CD4-positive, alpha-beta T cell (primary cell): Measurements from ENCODE around the gene CCDC60. TPM values are rescaled to one million over a fixed set of nuclear protein-coding genes. Genes with fewer than 3 reads are reported as not detected.

Experiments used
- ATAC-seq: fragments of 200-7000 bp; cut with Tn5 transposase; one replicate; pipeline ENCODE4 v1.10.0; 2022; ENCODE audit warnings: mild to moderate bottlenecking; ENCODE audit not compliant: poor library complexity
- CTCF ChIA-PET: fragments of 350-600 bp; sonication (Branson Sonifier 250); formaldehyde crosslinking; loops from one replicate; lab custom pipeline; 2021; ENCODE audit warnings: antibody characterized with exemption, inconsistent platforms; lab: Charles Lee
- POLR2A ChIA-PET: fragments of 350-600 bp; sonication (Branson Sonifier 250); formaldehyde crosslinking; loops from one replicate; lab custom pipeline; 2021; ENCODE audit warnings: antibody characterized with exemption, inconsistent platforms; lab: Charles Lee
- DNase-seq, 14 experiments: peaks; one replicate each; pipeline ENCODE4 v3.0.0-alpha.2; 2013 to 2020; ENCODE audit warnings: mixed read lengths in 2 of 14
- H3K27ac ChIP-seq, 2 donors: one replicate each; pipeline versions ENCODE4 v1.5.1 to v1.7.0; 2013; ENCODE audit warnings: low read length in 2 of 2, low read depth in 1 of 2, mild to moderate bottlenecking in 1 of 2
- H3K27me3 ChIP-seq, 2 experiments: 1 replicate in 1 of 2; 2 replicates in 1 of 2; pipeline versions ENCODE4 v1.6.1 to v1.7.0; 2013; ENCODE audit warnings: low read length in 2 of 2, control low read depth in 1 of 2, mild to moderate bottlenecking in 1 of 2, moderate library complexity in 1 of 2; ENCODE audit not compliant: insufficient read depth in 2 of 2, control insufficient read depth in 1 of 2
- H3K36me3 ChIP-seq: one replicate; pipeline ENCODE4 v1.6.1; 2013; ENCODE audit warnings: low read length, control low read depth; ENCODE audit not compliant: insufficient read depth
- H3K4me1 ChIP-seq: one replicate; pipeline ENCODE4 v1.6.1; 2013; ENCODE audit warnings: low read length, control low read depth; ENCODE audit not compliant: insufficient read depth
- H3K4me3 ChIP-seq: one replicate; pipeline ENCODE4 v1.5.1; 2013; ENCODE audit warnings: mild to moderate bottlenecking, low read length, moderate library complexity
- H3K9me3 ChIP-seq, 2 experiments: 1 replicate in 1 of 2; 2 replicates in 1 of 2; pipeline versions ENCODE4 v1.6.1 to v1.7.0; 2013; ENCODE audit warnings: low read length in 2 of 2, mild to moderate bottlenecking in 2 of 2, control low read depth in 1 of 2, moderate library complexity in 1 of 2; ENCODE audit not compliant: control insufficient read depth in 1 of 2, insufficient read depth in 1 of 2
- H3K27ac Mint-ChIP-seq: one replicate; pipeline ENCODE4 v1.8.0; 2020; ENCODE audit warnings: mixed read lengths
- H3K27me3 Mint-ChIP-seq: one replicate; pipeline ENCODE4 v1.8.0; 2021; ENCODE audit warnings: mixed read lengths
- H3K36me3 Mint-ChIP-seq: one replicate; pipeline ENCODE4 v1.8.0; 2021; ENCODE audit warnings: low read depth, mixed read lengths
- H3K4me1 Mint-ChIP-seq: one replicate; pipeline ENCODE4 v1.8.0; 2021; ENCODE audit warnings: low read depth, mixed read lengths
- H3K4me3 Mint-ChIP-seq: one replicate; pipeline ENCODE4 v1.8.0; 2020; ENCODE audit warnings: mild to moderate bottlenecking, mixed read lengths
- H3K9me3 Mint-ChIP-seq: one replicate; pipeline ENCODE4 v1.8.0; 2020; ENCODE audit warnings: mixed read lengths
- CTCF ChIP-seq: fragments of 200-600 bp; IDR thresholded peaks from one replicate; pipeline ENCODE4 v1.8.0; 2022; ENCODE audit warnings: antibody characterized with exemption, mild to moderate bottlenecking
- intact Hi-C, 2 experiments: fragments of 100-400 bp; cut with DNase I in 1 of 2; cut with micrococcal nuclease in 1 of 2; formaldehyde crosslinking; loops; one replicate each; pipeline versions ENCODE4 v1.15.1 to v1.9.0; 2023 to 2025; cut with DNase I, micrococcal nuclease
- total RNA-seq, 174 experiments: library from RNA in 2 of 174; stranded (reverse) in 2 of 174; gene quantifications; one replicate each; pipeline ENCODE4 v1.2.3 and lab custom pipeline; 2021 to 2026

The CCDC60 gene
- total RNA-seq, 2 experiments from 2014 or later, result not detected

- intact Hi-C loops, result no loop called here
- Histone ChIP-seq H3K9me3 (no peaks in the 10 kb centered on the region), H3K36me3 (no peaks in the 10 kb centered on the region), H3K4me3 (no peak overlapping the region), H3K4me1 (no peaks in the 10 kb centered on the region), H3K27me3 (peaks cover 0 to 6% of the 10 kb centered on the region in 2 experiments), H3K27ac (no peak overlapping the region)
- Mint-ChIP-seq H3K27ac (no peak overlapping the region), H3K36me3 (no peaks in the 10 kb centered on the region), H3K4me3 (no peak overlapping the region), H3K4me1 (no peaks in the 10 kb centered on the region), H3K27me3 (peaks cover 35% of the 10 kb centered on the region), H3K9me3 (no peaks in the 10 kb centered on the region)
- no peak for ATAC-seq
- ChIA-PET CTCF (no interaction called here), POLR2A (no interaction called here)
- no peak for DNase-seq
- no peak for TF ChIP-seq CTCF
These were observed 116.2 kb downstream of the CCDC60 start for GRCh38 chr12:119450771-119451170.

GRCh38 chr12:119456824-119457223, 122.3 kb downstream of the CCDC60 start:
- H3K9me3 ChIP-seq, result peaks cover 0 to 3% of the 10 kb centered on the region in 2 experiments
- no peaks in the 10 kb centered on the region for H3K36me3 Mint-ChIP-seq
- intact Hi-C loops, result no loop called here

GRCh38 chr12:119457271-119457670, 122.7 kb downstream of the CCDC60 start:
- Histone ChIP-seq H3K4me3 (no peak overlapping the region), H3K4me1 (no peaks in the 10 kb centered on the region), H3K9me3 (peaks cover 0 to 3% of the 10 kb centered on the region in 2 experiments), H3K27ac (no peak overlapping the region), H3K36me3 (no peaks in the 10 kb centered on the region), H3K27me3 (peaks cover 0 to 6% of the 10 kb centered on the region in 2 experiments)
- intact Hi-C loops, result no loop called here
- ChIA-PET POLR2A (no interaction called here), CTCF (no interaction called here)
- H3K4me3 Mint-ChIP-seq, result no peak overlapping the region
- TF ChIP-seq CTCF, result no peak
- peaks cover 4% of the 10 kb centered on the region for H3K9me3 Mint-ChIP-seq
- no peaks in the 10 kb centered on the region for H3K36me3 Mint-ChIP-seq
- ATAC-seq, result no peak
- H3K27me3 Mint-ChIP-seq, result peaks cover 18% of the 10 kb centered on the region
- no peaks in the 10 kb centered on the region for H3K4me1 Mint-ChIP-seq
- no peak for DNase-seq
- no peak overlapping the region for H3K27ac Mint-ChIP-seq

More at GRCh38 chr12:119456824-119457223, 122.3 kb downstream of the CCDC60 start:
- Mint-ChIP-seq H3K4me3 (no peak overlapping the region), H3K9me3 (peaks cover 4% of the 10 kb centered on the region), H3K27ac (no peak overlapping the region), H3K27me3 (peaks cover 19% of the 10 kb centered on the region), H3K4me1 (no peaks in the 10 kb centered on the region)
- ATAC-seq (no peak), DNase-seq (no peak)
- no peak for TF ChIP-seq CTCF
- no peak overlapping the region for H3K4me3 ChIP-seq
- H3K27ac ChIP-seq, result no peak overlapping the region
- ChIA-PET CTCF (no interaction called here), POLR2A (no interaction called here)
- no peaks in the 10 kb centered on the region for H3K36me3 ChIP-seq
- H3K27me3 ChIP-seq, result peaks cover 0 to 6% of the 10 kb centered on the region in 2 experiments
- H3K4me1 ChIP-seq, result no peaks in the 10 kb centered on the region
